ENCODE results near the gene TNIK. TPM values are rescaled to one million over a fixed set of nuclear protein-coding genes. Genes with fewer than 3 reads are reported as not detected.

Gene TNIK
- total and polyA plus RNA-seq, 2 experiments from 2014 or later, result 14.6 to 34.3 TPM

- Mint-ChIP-seq H3K9me3 (no peaks in the 10 kb centered on the region), H3K27ac (no peak overlapping the region), H3K4me3 (no peak overlapping the region), H3K27me3 (ENCODE audit: insufficient read depth, low read depth, poor library complexity) (no peaks in the 10 kb centered on the region), H3K36me3 (ENCODE audit: low read depth) (no peaks in the 10 kb centered on the region), H3K4me1 (peaks cover 5% of the 10 kb centered on the region; the same call in 2 of the 3 replicates)
- Histone ChIP-seq H4K20me1 (replicated peaks; ENCODE audit: insufficient read depth) (no peaks in the 10 kb centered on the region), H3K79me2 (replicated peaks; ENCODE audit: insufficient read depth) (no peaks in the 10 kb centered on the region), H3K27me3 (ENCODE audit: insufficient read depth) (no peaks in the 10 kb centered on the region), H2AFZ (no peak overlapping the region), H3K27ac (ENCODE audit: low read depth) (no peak overlapping the region), H3K4me3 (no peak overlapping the region), H3K4me2 (no peak overlapping the region), H3K9me2 (ENCODE audit: insufficient read depth) (peaks cover 5% of the 10 kb centered on the region; the same call in 1 of the 2 replicates), H3K4me1 (ENCODE audit: insufficient read depth) (no peaks in the 10 kb centered on the region), H3K36me3 (ENCODE audit: insufficient read depth) (no peaks in the 10 kb centered on the region), H3F3A (replicated peaks; ENCODE audit: low read depth) (no peaks in the 10 kb centered on the region)
- ATAC-seq (no peak), DNase-seq (ENCODE audit: low spot score) (no peak)
- TF ChIP-seq POLR2AphosphoS5 (IDR thresholded peaks at IDR 0.05; ENCODE audit: low read depth) (no peak), REST (IDR thresholded peaks at IDR 0.05; ENCODE audit: unreplicated experiment) (no peak), ZNF114 (CRISPR knock-in tag; IDR thresholded peaks at IDR 0.05) (no peak), CREB1 (CRISPR knock-in tag; IDR thresholded peaks at IDR 0.05; ENCODE audit: low read depth) (no peak), NANOG (IDR thresholded peaks at IDR 0.05; ENCODE audit: borderline replicate concordance) (no peak), EZH2phosphoT487 (IDR thresholded peaks at IDR 0.05; ENCODE audit: unreplicated experiment) (no peak), EZH2 (IDR thresholded peaks at IDR 0.05; ENCODE audit: low read depth, unreplicated experiment) (no peak), STAT1 (IDR thresholded peaks at IDR 0.05; ENCODE audit: unreplicated experiment) (no peak), CTCF (conservative IDR thresholded peaks at IDR 0.05; ENCODE audit: low read depth in 2 of 2) (no peak), ZNF331 (CRISPR knock-in tag; IDR thresholded peaks at IDR 0.05; ENCODE audit: low read depth) (no peak), ETS1 (IDR thresholded peaks at IDR 0.05) (no peak), ZNF462 (CRISPR knock-in tag; IDR thresholded peaks at IDR 0.05) (no peak), JUNB (IDR thresholded peaks at IDR 0.05; ENCODE audit: unreplicated experiment) (no peak)
Observed at GRCh38 chr3:171044384-171044783, 415.8 kb downstream of the TNIK start.
